Naive thymus-derived CD4-positive, alpha-beta T cell (primary cell): ENCODE results near the gene FOXS1. TPM values are rescaled to one million over a fixed set of nuclear protein-coding genes. Genes with fewer than 3 reads are reported as not detected.

Experiments
- ATAC-seq: fragments of 150-1000 bp; cut with Tn5 transposase; 2 replicates; pipeline ENCODE4 v1.10.0; 2021; ENCODE audit warnings: mild to moderate bottlenecking, moderate library complexity
- CTCF ChIA-PET: fragments of 350-600 bp; sonication (Branson Sonifier 250); formaldehyde crosslinking; loops from one replicate; lab custom pipeline; 2021; ENCODE audit warnings: antibody characterized with exemption; lab: Charles Lee
- POLR2A ChIA-PET: fragments of 350-600 bp; sonication (Branson Sonifier 250); formaldehyde crosslinking; loops from one replicate; lab custom pipeline; 2021; ENCODE audit warnings: antibody characterized with exemption, inconsistent platforms; lab: Charles Lee
- DNase-seq, 9 donors: peaks; one replicate each; pipeline versions ENCODE4 v3.0.0 to v3.0.0-alpha.2; 2020 to 2022; ENCODE audit warnings: mixed read lengths in 1 of 9
- H3K27ac ChIP-seq: one replicate; pipeline ENCODE4 v1.7.0; 2013; ENCODE audit warnings: mild to moderate bottlenecking, low read depth, low read length, moderate library complexity
- H3K27me3 ChIP-seq, 2 donors: one replicate each; pipeline ENCODE4 v1.7.0; 2013; ENCODE audit warnings: low read length in 2 of 2, mild to moderate bottlenecking in 2 of 2, moderate library complexity in 2 of 2; ENCODE audit not compliant: control insufficient read depth in 2 of 2, insufficient read depth in 2 of 2
- H3K36me3 ChIP-seq, 3 experiments: 1 replicate in 2 of 3; 2 replicates in 1 of 3; pipeline ENCODE4 v1.7.0; 2013; ENCODE audit warnings: low read length in 3 of 3, mild to moderate bottlenecking in 3 of 3, moderate library complexity in 1 of 3; ENCODE audit not compliant: insufficient read depth in 3 of 3, control insufficient read depth in 2 of 3
- H3K4me1 ChIP-seq, 2 donors: one replicate each; pipeline ENCODE4 v1.7.0; 2013; ENCODE audit warnings: low read length in 2 of 2, mild to moderate bottlenecking in 2 of 2, moderate library complexity in 1 of 2; ENCODE audit not compliant: control insufficient read depth in 2 of 2, insufficient read depth in 2 of 2
- H3K4me3 ChIP-seq: 2 replicates; pipeline ENCODE4 v1.7.0; 2013; ENCODE audit warnings: mild to moderate bottlenecking, low read length
- H3K9me3 ChIP-seq, 3 experiments: 1 replicate in 2 of 3; 2 replicates in 1 of 3; pipeline ENCODE4 v1.7.0; 2013; ENCODE audit warnings: low read length in 3 of 3; ENCODE audit not compliant: control insufficient read depth in 2 of 3
- H3K27ac Mint-ChIP-seq, 9 donors: one replicate each; pipeline ENCODE4 v1.8.0; 2020 to 2022; ENCODE audit warnings: mixed read lengths in 9 of 9, mild to moderate bottlenecking in 8 of 9, moderate library complexity in 5 of 9, inconsistent platforms in 2 of 9
- H3K27me3 Mint-ChIP-seq, 5 donors: one replicate each; pipeline ENCODE4 v1.8.0; 2021 to 2022; ENCODE audit warnings: mixed read lengths in 5 of 5, mild to moderate bottlenecking in 1 of 5
- H3K36me3 Mint-ChIP-seq, 5 donors: one replicate each; pipeline ENCODE4 v1.8.0; 2020 to 2022; ENCODE audit warnings: mixed read lengths in 5 of 5, mild to moderate bottlenecking in 3 of 5, inconsistent platforms in 1 of 5
- H3K4me1 Mint-ChIP-seq, 7 donors: one replicate each; pipeline ENCODE4 v1.8.0; 2020 to 2022; ENCODE audit warnings: mixed read lengths in 7 of 7, mild to moderate bottlenecking in 3 of 7, inconsistent platforms in 1 of 7
- H3K4me3 Mint-ChIP-seq, 10 donors: one replicate each; pipeline ENCODE4 v1.8.0; 2020 to 2022; ENCODE audit warnings: mild to moderate bottlenecking in 10 of 10, mixed read lengths in 10 of 10, moderate library complexity in 6 of 10, inconsistent platforms in 2 of 10
- H3K9me3 Mint-ChIP-seq, 11 donors: one replicate each; pipeline ENCODE4 v1.8.0; 2020 to 2022; ENCODE audit warnings: mixed read lengths in 11 of 11, mild to moderate bottlenecking in 4 of 11, inconsistent platforms in 1 of 11, moderate library complexity in 1 of 11
- intact Hi-C, 2 donors: fragments of 100-400 bp; cut with micrococcal nuclease; formaldehyde crosslinking; loops; one replicate each; pipeline ENCODE4 v1.15.1; 2023
- polyA plus RNA-seq, 2 donors: library from polyadenylated mRNA; unstranded; fragments of 300-500 nt; fragmentation: Illumina TruSeq; gene quantifications; one replicate each; pipeline ENCODE4 v1.2.3, GENCODE V29; 2021
- total RNA-seq, 6 experiments: library from RNA in 5 of 6; stranded (reverse) in 5 of 6; gene quantifications; 1 replicate in 5 of 6; 2 replicates in 1 of 6; pipeline ENCODE4 v1.2.3 and lab custom pipeline; 2021 to 2026

FOXS1 gene
- total and polyA plus RNA-seq, 7 experiments from 2014 or later, result not detected

DNA sequence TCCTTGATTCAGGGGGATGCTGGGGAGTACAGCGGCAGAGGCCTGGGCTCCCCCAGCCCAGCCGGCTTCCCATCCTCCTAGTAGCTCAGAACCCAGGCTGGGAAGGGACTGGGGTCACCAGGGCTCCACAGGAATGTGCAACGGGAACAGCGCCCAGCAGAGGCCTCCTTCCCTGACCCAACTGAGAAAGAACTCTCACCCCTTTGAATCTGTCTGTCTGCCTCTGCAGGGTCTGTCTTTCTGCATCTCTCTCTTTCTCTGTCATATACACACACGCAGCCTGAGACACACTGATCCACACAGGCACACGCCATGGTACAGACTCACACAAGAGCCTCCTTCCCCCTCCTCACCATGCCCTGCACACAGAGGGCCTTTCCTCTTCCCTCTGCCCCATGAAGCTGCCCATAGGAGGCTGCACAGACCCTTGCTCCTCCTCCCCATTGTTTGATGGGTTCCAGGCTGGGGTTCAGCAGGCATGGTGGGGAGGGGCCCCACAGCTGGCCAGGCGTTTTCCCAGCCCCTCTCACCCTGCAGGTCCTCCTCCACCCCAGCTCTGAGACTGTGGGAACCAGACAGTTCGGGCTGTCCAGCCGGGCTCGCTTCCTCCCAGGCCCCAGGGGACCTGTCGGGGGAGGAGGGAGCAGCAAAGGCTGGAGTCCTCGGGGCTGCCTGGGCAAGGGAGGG lies 2.8 kb downstream of the FOXS1 start:
- H3K9me3 ChIP-seq, result no peaks in the 10 kb centered on the region
- DNase-seq (no peak), ATAC-seq (no peak)
- Mint-ChIP-seq H3K9me3 (no peaks in the 10 kb centered on the region), H3K36me3 (no peaks in the 10 kb centered on the region), H3K4me1 (no peaks in the 10 kb centered on the region), H3K27me3 (peaks cover 0 to under 1% (median 0%) of the 10 kb centered on the region in 5 donors), H3K27ac (no peak overlapping the region), H3K4me3 (no peak overlapping the region)
- H3K27me3 ChIP-seq, result no peaks in the 10 kb centered on the region
- no peaks in the 10 kb centered on the region for H3K36me3 ChIP-seq
- H3K27ac ChIP-seq, result no peak overlapping the region
- POLR2A ChIA-PET, result no interaction called here
- no peaks in the 10 kb centered on the region for H3K4me1 ChIP-seq
- intact Hi-C loops, result no loop called here
- no peak overlapping the region for H3K4me3 ChIP-seq
- CTCF ChIA-PET, result no interaction called here

DNA sequence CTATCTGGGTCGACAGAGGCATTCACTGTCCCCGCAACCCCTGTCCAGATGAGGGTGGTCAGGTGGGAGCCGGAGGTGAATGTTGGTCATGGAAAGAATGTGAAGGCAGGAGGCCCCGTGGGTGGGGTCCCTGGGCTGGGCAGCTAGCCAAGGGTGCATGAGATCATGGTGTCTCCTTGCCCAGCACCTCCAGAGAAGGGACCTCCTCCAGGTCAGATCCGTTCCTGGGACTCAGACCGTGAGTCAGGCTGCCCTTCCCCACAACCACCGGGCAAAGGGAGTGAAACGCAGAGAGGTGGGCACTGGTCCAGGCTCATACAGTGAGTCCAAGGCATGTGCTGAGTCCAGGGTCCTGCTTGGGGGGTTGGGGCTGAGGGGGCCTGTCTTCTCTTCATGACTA lies 3.5 kb downstream of the FOXS1 start:
- intact Hi-C loops, result no loop called here
- no peak for ATAC-seq
- DNase-seq, result no peak
- Histone ChIP-seq H3K4me3 (no peak overlapping the region), H3K9me3 (no peaks in the 10 kb centered on the region), H3K4me1 (no peaks in the 10 kb centered on the region), H3K27me3 (no peaks in the 10 kb centered on the region), H3K36me3 (no peaks in the 10 kb centered on the region), H3K27ac (no peak overlapping the region)
- H3K27me3 Mint-ChIP-seq, result no peaks in the 10 kb centered on the region
- no peak overlapping the region for H3K27ac Mint-ChIP-seq
- ChIA-PET CTCF (no interaction called here), POLR2A (no interaction called here)
- no peaks in the 10 kb centered on the region for H3K9me3 Mint-ChIP-seq
- H3K4me3 Mint-ChIP-seq, result no peak overlapping the region
- peaks cover 0 to 2% (median 0%) of the 10 kb centered on the region in 7 donors for H3K4me1 Mint-ChIP-seq
- no peaks in the 10 kb centered on the region for H3K36me3 Mint-ChIP-seq

DNA sequence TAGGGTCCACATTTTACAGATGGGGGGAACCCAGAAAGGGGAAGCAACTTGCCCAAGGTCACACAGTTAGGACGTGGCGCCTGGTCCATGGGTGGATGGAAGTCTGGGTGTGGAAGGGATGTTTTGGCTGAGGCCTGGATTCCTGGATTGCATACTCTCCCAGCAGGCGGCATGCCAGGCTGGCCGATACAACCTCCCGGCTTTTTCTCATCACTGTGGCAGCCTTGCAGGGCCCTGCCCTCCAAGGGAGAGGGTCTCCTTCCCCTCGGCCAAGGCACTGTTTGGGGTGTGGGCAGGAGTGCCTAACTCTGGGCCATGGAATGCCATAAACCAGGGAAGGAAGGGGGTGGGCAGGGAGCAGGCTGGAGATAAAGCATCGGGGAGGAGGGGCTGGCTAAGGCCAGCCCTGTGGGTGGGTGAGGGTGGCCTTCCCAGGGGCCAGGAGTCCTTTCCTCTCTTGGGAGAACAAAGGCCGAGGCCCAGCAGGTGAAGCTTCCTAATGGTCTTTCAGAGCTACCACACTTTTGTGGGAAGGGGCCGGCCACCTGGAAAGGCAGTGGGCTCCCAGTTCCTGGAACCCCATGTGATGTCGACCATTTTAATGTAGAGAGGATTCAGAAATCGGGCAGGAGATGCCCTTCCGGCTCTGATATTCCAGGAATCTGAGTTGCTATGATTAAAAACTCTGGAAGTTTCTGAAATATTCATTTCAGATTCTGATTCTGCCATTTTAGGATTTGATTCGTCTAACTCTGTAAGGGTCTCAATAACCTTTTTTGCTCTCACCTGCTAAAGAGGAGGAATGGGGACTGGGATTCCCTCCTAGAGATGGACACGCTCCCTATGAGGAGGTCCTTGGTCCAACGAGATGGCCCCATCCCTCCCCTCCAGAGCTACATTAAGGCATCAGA lies 4.2 kb downstream of the FOXS1 start:
- H3K36me3 ChIP-seq, result no peaks in the 10 kb centered on the region
- no peaks in the 10 kb centered on the region for H3K4me1 ChIP-seq
- CTCF ChIA-PET, result no interaction called here
- Mint-ChIP-seq H3K4me3 (no peak overlapping the region), H3K4me1 (peaks cover 0 to 6% (median 0%) of the 10 kb centered on the region in 7 donors), H3K9me3 (no peaks in the 10 kb centered on the region), H3K36me3 (no peaks in the 10 kb centered on the region), H3K27me3 (no peaks in the 10 kb centered on the region), H3K27ac (no peak overlapping the region)
- no peaks in the 10 kb centered on the region for H3K9me3 ChIP-seq
- POLR2A ChIA-PET, result no interaction called here
- no peak for DNase-seq
- no peaks in the 10 kb centered on the region for H3K27me3 ChIP-seq
- intact Hi-C loops, result no loop called here
- ATAC-seq, result no peak
- H3K4me3 ChIP-seq, result no peak overlapping the region
- H3K27ac ChIP-seq, result no peak overlapping the region

DNA sequence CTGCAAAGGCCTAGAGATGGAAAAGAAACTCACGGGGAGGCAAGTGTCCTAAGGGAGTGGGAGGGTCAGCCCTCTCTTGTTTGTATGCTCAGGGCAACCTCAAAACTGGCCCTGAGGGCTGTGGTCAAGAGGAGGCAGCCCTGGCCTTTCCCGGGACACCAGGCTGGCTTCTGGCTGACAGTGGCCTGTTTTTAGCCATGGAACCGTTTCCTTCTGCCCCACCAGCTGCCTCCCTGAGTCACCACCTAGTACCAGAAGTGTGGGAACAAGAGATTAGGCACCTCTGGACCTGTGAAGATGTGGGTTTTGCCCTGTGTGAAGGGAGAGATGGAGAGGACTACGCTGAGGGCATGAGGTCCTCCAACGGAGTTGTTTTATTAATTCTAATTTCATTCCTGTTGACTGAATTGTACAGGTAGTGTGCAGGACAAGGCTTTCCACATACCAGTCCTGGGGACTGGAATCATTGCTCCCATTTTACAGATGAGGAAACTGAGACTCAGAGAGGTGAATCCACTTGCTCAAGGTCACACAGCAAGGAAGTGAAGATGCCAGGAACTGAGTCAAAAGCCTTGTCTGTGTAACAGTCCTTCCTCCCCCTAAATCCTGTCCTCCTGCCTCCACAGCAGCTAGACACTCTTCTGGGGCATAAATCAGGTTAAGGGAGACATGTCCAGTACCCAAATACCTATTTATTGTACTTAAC lies 5.5 kb downstream of the FOXS1 start:
- Histone ChIP-seq H3K4me1 (no peaks in the 10 kb centered on the region), H3K4me3 (no peak overlapping the region), H3K9me3 (no peaks in the 10 kb centered on the region), H3K36me3 (no peaks in the 10 kb centered on the region), H3K27ac (no peak overlapping the region), H3K27me3 (no peaks in the 10 kb centered on the region)
- POLR2A ChIA-PET, result no interaction called here
- H3K27ac Mint-ChIP-seq, result no peak overlapping the region
- H3K4me1 Mint-ChIP-seq, result peaks cover 0 to 10% (median 0%) of the 10 kb centered on the region in 7 donors
- no peak for ATAC-seq
- H3K36me3 Mint-ChIP-seq, result no peaks in the 10 kb centered on the region
- no peak overlapping the region for H3K4me3 Mint-ChIP-seq
- intact Hi-C loops, result no loop called here
- H3K9me3 Mint-ChIP-seq, result no peaks in the 10 kb centered on the region
- CTCF ChIA-PET, result no interaction called here
- no peaks in the 10 kb centered on the region for H3K27me3 Mint-ChIP-seq
- DNase-seq, result no peak

DNA sequence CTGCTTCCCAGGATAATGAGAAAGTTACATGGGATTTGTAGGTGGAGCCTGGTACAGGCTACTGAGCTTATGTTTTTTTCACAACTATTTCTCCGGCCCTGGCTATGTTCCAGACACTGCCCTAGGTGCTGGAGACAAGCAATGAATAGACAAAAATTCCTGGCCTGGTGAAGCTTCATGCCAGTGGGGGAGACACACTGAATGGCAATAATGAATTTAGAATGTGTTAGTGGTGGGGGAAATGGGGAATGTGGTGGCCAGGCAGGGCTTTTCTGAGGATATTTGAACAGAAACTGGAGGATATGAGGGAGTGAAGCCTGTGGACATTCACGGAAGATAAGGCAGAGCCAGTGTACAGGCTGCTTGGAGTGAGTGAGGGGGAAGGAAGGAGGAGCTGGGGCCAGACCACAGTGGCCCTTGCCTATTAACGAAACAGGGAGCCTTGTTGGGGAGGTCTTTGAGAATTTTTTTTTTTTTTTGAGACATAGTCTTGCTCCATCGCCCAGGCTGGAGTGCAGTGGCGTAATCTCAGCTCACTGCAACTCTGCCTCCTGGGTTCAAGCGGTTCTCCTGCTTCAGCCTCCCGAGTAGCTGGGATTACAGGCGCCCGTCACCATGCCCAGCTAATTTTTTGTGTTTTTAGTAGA lies 6.6 kb downstream of the FOXS1 start:
- no peak overlapping the region for H3K27ac Mint-ChIP-seq
- H3K4me3 ChIP-seq, result no peak overlapping the region
- intact Hi-C loops, result no loop called here
- H3K9me3 Mint-ChIP-seq, result no peaks in the 10 kb centered on the region
- H3K27me3 Mint-ChIP-seq, result no peaks in the 10 kb centered on the region
- ChIA-PET CTCF (interaction anchor here (0.6 to 2.1 kb wide), 2 partner anchors 8 to 93 kb away, joined by 3 to 8 read pairs; no protein-coding TSS in a partner anchor), POLR2A (no interaction called here)
- H3K36me3 ChIP-seq, result no peaks in the 10 kb centered on the region
- H3K27me3 ChIP-seq, result no peaks in the 10 kb centered on the region
- no peak overlapping the region for H3K27ac ChIP-seq
- H3K4me1 ChIP-seq, result no peaks in the 10 kb centered on the region
- H3K36me3 Mint-ChIP-seq, result no peaks in the 10 kb centered on the region
- H3K4me3 Mint-ChIP-seq, result no peak overlapping the region
- peaks cover 0 to 10% (median 0%) of the 10 kb centered on the region in 7 donors for H3K4me1 Mint-ChIP-seq
- DNase-seq (no peak), ATAC-seq (no peak)
- H3K9me3 ChIP-seq, result no peaks in the 10 kb centered on the region

DNA sequence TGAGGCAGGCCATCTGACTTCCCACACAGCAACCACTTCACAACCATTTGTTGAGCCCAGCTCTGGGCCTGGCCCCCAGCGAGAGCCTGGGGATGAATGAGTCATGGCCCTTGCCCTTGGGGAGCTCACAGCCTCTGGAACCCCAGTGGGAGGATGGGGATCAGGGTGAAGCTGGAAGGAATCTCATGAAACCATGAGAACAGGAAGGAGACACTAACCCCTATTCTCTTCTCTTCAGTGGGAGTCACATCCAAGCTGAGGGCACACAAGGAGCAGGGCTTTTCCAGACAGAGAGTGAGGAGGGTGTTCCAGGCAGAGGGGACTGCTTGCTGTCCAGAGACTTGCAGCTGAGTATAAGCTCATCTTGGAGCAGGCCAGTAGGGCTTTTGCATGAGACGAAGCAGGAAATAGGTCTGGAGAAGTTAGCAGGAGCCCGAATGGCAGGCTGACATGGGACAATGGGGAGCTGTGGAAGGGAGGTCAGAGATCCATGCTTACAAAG lies 7.5 kb downstream of the FOXS1 start:
- no peaks in the 10 kb centered on the region for H3K27me3 ChIP-seq
- intact Hi-C loops, result no loop called here
- no peak overlapping the region for H3K27ac ChIP-seq
- no peak overlapping the region for H3K4me3 ChIP-seq
- ChIA-PET POLR2A (no interaction called here), CTCF (interaction anchor here (0.6 to 2.1 kb wide), 2 partner anchors 9 to 94 kb away, joined by 3 to 8 read pairs; no protein-coding TSS in a partner anchor)
- Mint-ChIP-seq H3K4me1 (peaks cover 0 to 10% (median 0%) of the 10 kb centered on the region in 7 donors), H3K9me3 (no peaks in the 10 kb centered on the region), H3K4me3 (no peak overlapping the region), H3K27me3 (peaks cover 0 to 4% (median 0%) of the 10 kb centered on the region in 5 donors), H3K27ac (no peak overlapping the region), H3K36me3 (no peaks in the 10 kb centered on the region)
- no peak for DNase-seq
- ATAC-seq, result no peak
- H3K36me3 ChIP-seq, result no peaks in the 10 kb centered on the region
- H3K4me1 ChIP-seq, result no peaks in the 10 kb centered on the region
- H3K9me3 ChIP-seq, result no peaks in the 10 kb centered on the region
